Neural progenitor cell (in vitro differentiated cells): ENCODE measurements around the gene KSR1. TPM values are rescaled to one million over a fixed set of nuclear protein-coding genes. Genes with fewer than 3 reads are reported as not detected.

Experiments used
- DNase-seq: peaks from one replicate; pipeline ENCODE4 v3.0.0-alpha.2; 2016; ENCODE audit warnings: low spot score
- H2AFZ ChIP-seq: fragments of 200-600 bp; sonication (generic); replicated peaks from 2 replicates; pipeline ENCODE4 v1.6.1; 2016; ENCODE audit warnings: antibody characterized with exemption
- H3F3A ChIP-seq: fragments of 200-600 bp; sonication (generic); 2 replicates; pipeline ENCODE4 v1.6.1; 2016; ENCODE audit warnings: antibody characterized with exemption, low read depth
- H3K27ac ChIP-seq: fragments of 200-600 bp; sonication (generic); 2 replicates; pipeline ENCODE4 v1.5.1; 2016; ENCODE audit warnings: mild to moderate bottlenecking
- H3K27me3 ChIP-seq: fragments of 200-600 bp; sonication (generic); 2 replicates; pipeline ENCODE4 v1.6.1; 2016; ENCODE audit warnings: mild to moderate bottlenecking, moderate library complexity
- H3K36me3 ChIP-seq: fragments of 200-600 bp; sonication (generic); 2 replicates; pipeline ENCODE4 v1.5.1; 2016
- H3K4me1 ChIP-seq: fragments of 200-600 bp; sonication (generic); 2 replicates; pipeline ENCODE4 v1.6.1; 2016; ENCODE audit warnings: mixed run types
- H3K4me2 ChIP-seq: fragments of 200-600 bp; sonication (generic); 2 replicates; pipeline ENCODE4 v1.6.1; 2016
- H3K4me3 ChIP-seq: fragments of 200-600 bp; sonication (generic); 2 replicates; pipeline ENCODE4 v1.5.1; 2016
- H3K79me2 ChIP-seq: fragments of 200-600 bp; sonication (generic); 2 replicates; pipeline ENCODE4 v1.6.1; 2016; ENCODE audit warnings: low read depth
- H3K9ac ChIP-seq: fragments of 200-600 bp; sonication (generic); 2 replicates; pipeline ENCODE4 v1.6.1; 2016
- H3K9me3 ChIP-seq: fragments of 200-600 bp; sonication (generic); 2 replicates; pipeline ENCODE4 v1.5.1; 2016; ENCODE audit warnings: low read depth
- H4K20me1 ChIP-seq: fragments of 200-600 bp; sonication (generic); 2 replicates; pipeline ENCODE4 v1.6.1; 2016; ENCODE audit warnings: low read depth
- H3K27ac Mint-ChIP-seq: 3 replicates; pipeline ENCODE4 v1.8.0; 2021; ENCODE audit warnings: mixed read lengths
- H3K27me3 Mint-ChIP-seq: 2 replicates; pipeline ENCODE4 v1.8.0; 2022; ENCODE audit warnings: low read depth, mild to moderate bottlenecking, inconsistent platforms, moderate library complexity, mixed read lengths; ENCODE audit not compliant: insufficient read depth
- H3K36me3 Mint-ChIP-seq: 3 replicates; pipeline ENCODE4 v1.8.0; 2021; ENCODE audit warnings: mixed read lengths
- H3K4me1 Mint-ChIP-seq: 3 replicates; pipeline ENCODE4 v1.8.0; 2021; ENCODE audit warnings: mixed read lengths
- H3K4me3 Mint-ChIP-seq: 3 replicates; pipeline ENCODE4 v1.8.0; 2021; ENCODE audit warnings: mild to moderate bottlenecking, moderate library complexity, mixed read lengths
- H3K9me3 Mint-ChIP-seq: 3 replicates; pipeline ENCODE4 v1.8.0; 2020; ENCODE audit warnings: mixed read lengths
- EZH2 ChIP-seq: fragments of 200-600 bp; sonication (generic); IDR thresholded peaks from 2 replicates; pipeline ENCODE4 v1.6.1; 2017; ENCODE audit warnings: antibody characterized with exemption, mild to moderate bottlenecking, moderate library complexity
- EZH2phosphoT487 ChIP-seq: fragments of 200-600 bp; sonication (generic); IDR thresholded peaks from 2 replicates; pipeline ENCODE4 v1.6.1; 2017; ENCODE audit warnings: antibody characterized with exemption
- total RNA-seq: library from RNA; depleted of rRNA; stranded (reverse); fragments of >200 nt; gene quantifications from 2 replicates; pipeline ENCODE4 v1.2.3, GENCODE V29; 2015; ENCODE audit warnings: low replicate concordance
- TF ChIP-seq, protein P1 (sequence below): fragments of 200-600 bp; sonication (generic); IDR thresholded peaks from 2 replicates; pipeline ENCODE4 v1.5.1; 2017; ENCODE audit warnings: antibody characterized with exemption, mild to moderate bottlenecking

Gene KSR1
- total RNA-seq, 1 donor from 2014 or later: 16.4 TPM

DNA sequence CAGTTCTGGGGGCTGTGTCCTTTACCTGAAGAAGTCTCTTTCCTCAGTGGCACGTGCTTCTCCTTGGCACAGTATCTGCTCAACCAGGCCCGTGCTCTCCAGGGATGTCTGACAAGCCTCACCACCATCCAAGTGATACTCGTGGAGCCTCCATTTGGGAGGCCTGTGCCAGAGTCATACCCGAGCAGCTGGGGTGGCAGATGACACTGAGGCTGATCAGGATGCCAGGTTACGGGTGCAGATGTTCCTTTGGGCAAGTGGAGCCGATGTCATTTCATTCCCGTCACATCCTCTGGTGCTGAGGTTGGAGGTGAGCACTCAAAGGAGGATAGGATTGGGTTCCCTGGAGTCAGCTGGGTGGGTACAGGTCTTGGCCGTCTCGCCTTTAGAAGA is 87.2 kb downstream of the KSR1 start:
- no peak overlapping the region for H3K27ac Mint-ChIP-seq
- Histone ChIP-seq H3K36me3 (no peaks in the 10 kb centered on the region), H3K79me2 (peaks cover 8% of the 10 kb centered on the region), H2AFZ (no peak overlapping the region), H3K4me3 (no peak overlapping the region), H3K27me3 (no peaks in the 10 kb centered on the region), H3K4me2 (no peak overlapping the region), H3F3A (no peaks in the 10 kb centered on the region), H4K20me1 (peaks cover 20% of the 10 kb centered on the region), H3K9me3 (no peaks in the 10 kb centered on the region), H3K27ac (no peak overlapping the region), H3K4me1 (peaks cover 1% of the 10 kb centered on the region), H3K9ac (no peak overlapping the region)
- H3K9me3 Mint-ChIP-seq: no peaks in the 10 kb centered on the region
- peaks cover 21% of the 10 kb centered on the region for H3K4me1 Mint-ChIP-seq
- no peaks in the 10 kb centered on the region for H3K36me3 Mint-ChIP-seq
- DNase-seq: no peak
- TF ChIP-seq EZH2: no peak
- TF ChIP-seq EZH2phosphoT487: no peak
- TF ChIP-seq, protein P1, sequence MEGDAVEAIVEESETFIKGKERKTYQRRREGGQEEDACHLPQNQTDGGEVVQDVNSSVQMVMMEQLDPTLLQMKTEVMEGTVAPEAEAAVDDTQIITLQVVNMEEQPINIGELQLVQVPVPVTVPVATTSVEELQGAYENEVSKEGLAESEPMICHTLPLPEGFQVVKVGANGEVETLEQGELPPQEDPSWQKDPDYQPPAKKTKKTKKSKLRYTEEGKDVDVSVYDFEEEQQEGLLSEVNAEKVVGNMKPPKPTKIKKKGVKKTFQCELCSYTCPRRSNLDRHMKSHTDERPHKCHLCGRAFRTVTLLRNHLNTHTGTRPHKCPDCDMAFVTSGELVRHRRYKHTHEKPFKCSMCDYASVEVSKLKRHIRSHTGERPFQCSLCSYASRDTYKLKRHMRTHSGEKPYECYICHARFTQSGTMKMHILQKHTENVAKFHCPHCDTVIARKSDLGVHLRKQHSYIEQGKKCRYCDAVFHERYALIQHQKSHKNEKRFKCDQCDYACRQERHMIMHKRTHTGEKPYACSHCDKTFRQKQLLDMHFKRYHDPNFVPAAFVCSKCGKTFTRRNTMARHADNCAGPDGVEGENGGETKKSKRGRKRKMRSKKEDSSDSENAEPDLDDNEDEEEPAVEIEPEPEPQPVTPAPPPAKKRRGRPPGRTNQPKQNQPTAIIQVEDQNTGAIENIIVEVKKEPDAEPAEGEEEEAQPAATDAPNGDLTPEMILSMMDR: no peak
- no peaks in the 10 kb centered on the region for H3K27me3 Mint-ChIP-seq
- no peak overlapping the region for H3K4me3 Mint-ChIP-seq

DNA sequence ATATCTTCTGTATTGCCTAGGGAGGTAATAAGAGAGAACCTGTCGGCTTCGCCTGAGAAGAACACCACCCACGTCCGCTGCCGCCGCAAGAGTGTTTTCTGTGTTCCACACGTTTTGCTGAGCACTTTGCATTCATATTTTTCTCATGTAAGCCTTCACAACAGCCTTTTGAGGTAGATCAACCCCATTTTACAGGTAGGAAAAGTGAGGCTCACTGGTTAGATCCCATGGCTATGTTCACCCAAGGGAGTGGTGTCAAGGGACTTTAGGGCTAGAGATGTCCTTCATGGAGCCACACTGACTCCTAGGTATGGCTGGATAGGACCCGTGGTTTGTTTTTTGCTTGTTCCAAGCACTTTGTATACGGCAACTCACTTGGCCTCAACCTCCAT is 87.7 kb downstream of the KSR1 start:
- Histone ChIP-seq H3K4me2 (no peak overlapping the region), H2AFZ (no peak overlapping the region), H3K9me3 (no peaks in the 10 kb centered on the region), H3K4me3 (no peak overlapping the region), H3K79me2 (peaks cover 8% of the 10 kb centered on the region), H4K20me1 (peaks cover 15% of the 10 kb centered on the region), H3K36me3 (no peaks in the 10 kb centered on the region), H3K27me3 (no peaks in the 10 kb centered on the region), H3K4me1 (no peaks in the 10 kb centered on the region), H3K27ac (no peak overlapping the region), H3K9ac (no peak overlapping the region), H3F3A (no peaks in the 10 kb centered on the region)
- Mint-ChIP-seq H3K36me3 (no peaks in the 10 kb centered on the region), H3K27ac (no peak overlapping the region), H3K27me3 (no peaks in the 10 kb centered on the region), H3K9me3 (no peaks in the 10 kb centered on the region), H3K4me3 (no peak overlapping the region), H3K4me1 (peaks cover 21% of the 10 kb centered on the region)
- TF ChIP-seq, protein P1: no peak
- no peak for TF ChIP-seq EZH2
- TF ChIP-seq EZH2phosphoT487: no peak
- DNase-seq: no peak

DNA sequence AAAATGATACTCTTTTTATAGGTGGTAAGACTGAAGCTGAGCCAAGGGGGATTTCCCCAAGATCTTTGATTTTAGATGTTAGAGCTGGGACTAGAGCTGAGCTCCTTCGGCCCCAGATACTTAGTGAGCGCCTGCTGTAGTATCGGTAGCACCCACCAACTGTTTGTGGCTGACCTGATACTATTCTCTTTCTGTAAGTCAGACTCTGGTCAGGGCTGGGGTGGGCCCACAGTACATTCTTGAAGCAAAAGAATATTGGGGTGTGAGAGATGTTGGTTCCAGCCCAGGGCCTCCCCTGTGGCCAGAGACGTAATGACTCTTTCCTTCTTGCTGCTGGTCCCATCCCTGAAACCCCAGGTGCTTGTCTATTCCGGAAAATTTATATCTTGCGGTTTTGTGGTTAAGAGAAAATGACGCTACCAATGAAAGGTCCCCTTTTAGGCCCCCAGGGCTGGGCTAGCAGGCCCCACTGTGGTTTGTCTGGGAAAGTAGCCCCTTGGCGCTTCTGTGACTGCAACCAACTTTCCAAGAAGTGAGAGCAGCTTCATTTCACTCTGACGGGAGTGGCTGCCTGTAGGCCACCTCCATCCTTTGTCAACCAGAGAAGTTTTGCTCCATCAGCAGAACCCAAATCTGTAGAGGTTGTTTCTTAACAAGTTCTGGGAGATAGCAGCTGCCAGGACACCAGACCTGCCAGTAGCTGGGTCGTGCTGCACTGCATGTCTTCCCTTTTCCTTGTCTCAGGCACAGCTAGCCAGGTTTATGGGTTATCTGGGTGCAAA is 88.3 kb downstream of the KSR1 start:
- TF ChIP-seq, protein P1: no peak
- TF ChIP-seq EZH2 (no peak), EZH2phosphoT487 (no peak)
- H3K4me2 ChIP-seq: no peak overlapping the region
- H3K27ac ChIP-seq: no peak overlapping the region
- H3F3A ChIP-seq: no peaks in the 10 kb centered on the region
- H3K4me3 ChIP-seq: no peak overlapping the region
- H3K4me1 Mint-ChIP-seq: peaks cover 21% of the 10 kb centered on the region
- H3K9me3 ChIP-seq: no peaks in the 10 kb centered on the region
- no peaks in the 10 kb centered on the region for H3K27me3 Mint-ChIP-seq
- H3K36me3 ChIP-seq: no peaks in the 10 kb centered on the region
- no peak overlapping the region for H3K27ac Mint-ChIP-seq
- H3K79me2 ChIP-seq: peaks cover 8% of the 10 kb centered on the region
- no peaks in the 10 kb centered on the region for H3K36me3 Mint-ChIP-seq
- H3K4me1 ChIP-seq: no peaks in the 10 kb centered on the region
- no peak for DNase-seq
- no peaks in the 10 kb centered on the region for H3K27me3 ChIP-seq
- no peak overlapping the region for H3K4me3 Mint-ChIP-seq
- no peak overlapping the region for H3K9ac ChIP-seq
- H4K20me1 ChIP-seq: peaks cover 9% of the 10 kb centered on the region
- H3K9me3 Mint-ChIP-seq: no peaks in the 10 kb centered on the region
- H2AFZ ChIP-seq: no peak overlapping the region
